GM18867 (cell line): ENCODE data around the gene RARRES2.

Experiments used
- ATAC-seq: cut with Tn5 transposase; IDR thresholded peaks from one replicate; pipeline ENCODE4 v1.9.1; 2021; ENCODE audit warnings: mild to moderate bottlenecking, moderate library complexity; ENCODE audit not compliant: unreplicated experiment

Gene RARRES2

GRCh38 chr7:150339409-150339809, 2.0 kb downstream of the RARRES2 start:
- no peak for ATAC-seq

- no peak for ATAC-seq
Observed at GRCh38 chr7:150338166-150338829, 3.1 kb downstream of the RARRES2 start.

GRCh38 chr7:150337659-150338081, 3.8 kb downstream of the RARRES2 start:
- ATAC-seq, result no peak

- ATAC-seq, result no peak
Observed at GRCh38 chr7:150337179-150337578, 4.2 kb downstream of the RARRES2 start.

- no peak for ATAC-seq
Observed at GRCh38 chr7:150336746-150337145, 4.7 kb downstream of the RARRES2 start.

- no peak for ATAC-seq
Observed at GRCh38 chr7:150335774-150336112, 5.7 kb downstream of the RARRES2 start.

- ATAC-seq, result no peak
Observed at GRCh38 chr7:150335108-150335773, 6.2 kb downstream of the RARRES2 start.

GRCh38 chr7:150334108-150334507, 7.3 kb downstream of the RARRES2 start:
- no peak for ATAC-seq

GRCh38 chr7:150333659-150334058, 7.8 kb downstream of the RARRES2 start:
- ATAC-seq, result no peak

GRCh38 chr7:150332852-150333635, 8.4 kb downstream of the RARRES2 start:
- ATAC-seq, result no peak

GRCh38 chr7:150330211-150330885, 11.1 kb downstream of the RARRES2 start:
- ATAC-seq, result no peak

- no peak for ATAC-seq
Observed at GRCh38 chr7:150329331-150330120, 11.9 kb downstream of the RARRES2 start.

GRCh38 chr7:150327308-150327707, 14.1 kb downstream of the RARRES2 start:
- ATAC-seq, result no peak

GRCh38 chr7:150326657-150327268, 14.7 kb downstream of the RARRES2 start:
- ATAC-seq, result no peak

GRCh38 chr7:150325901-150326300, 15.5 kb downstream of the RARRES2 start:
- no peak for ATAC-seq

- no peak for ATAC-seq
Observed at GRCh38 chr7:150325110-150325611, 16.3 kb downstream of the RARRES2 start.

GRCh38 chr7:150324373-150324961, 17.0 kb downstream of the RARRES2 start:
- ATAC-seq, result no peak

- ATAC-seq, result peak; percentile 25
Observed at GRCh38 chr7:150323682-150324372, 17.6 kb downstream of the RARRES2 start.
